Activated CD4-positive, alpha-beta T cell treated with anti-CD3 and anti-CD28 coated beads, Interleukin-2, amount 50 U/mL, for 1 hour (primary cell): Measurements from ENCODE around the gene C19orf44.

ENCODE experiments used
- DNase-seq: peaks from one replicate; pipeline ENCODE4 v3.0.0-alpha.2; 2020

The C19orf44 gene

DNA sequence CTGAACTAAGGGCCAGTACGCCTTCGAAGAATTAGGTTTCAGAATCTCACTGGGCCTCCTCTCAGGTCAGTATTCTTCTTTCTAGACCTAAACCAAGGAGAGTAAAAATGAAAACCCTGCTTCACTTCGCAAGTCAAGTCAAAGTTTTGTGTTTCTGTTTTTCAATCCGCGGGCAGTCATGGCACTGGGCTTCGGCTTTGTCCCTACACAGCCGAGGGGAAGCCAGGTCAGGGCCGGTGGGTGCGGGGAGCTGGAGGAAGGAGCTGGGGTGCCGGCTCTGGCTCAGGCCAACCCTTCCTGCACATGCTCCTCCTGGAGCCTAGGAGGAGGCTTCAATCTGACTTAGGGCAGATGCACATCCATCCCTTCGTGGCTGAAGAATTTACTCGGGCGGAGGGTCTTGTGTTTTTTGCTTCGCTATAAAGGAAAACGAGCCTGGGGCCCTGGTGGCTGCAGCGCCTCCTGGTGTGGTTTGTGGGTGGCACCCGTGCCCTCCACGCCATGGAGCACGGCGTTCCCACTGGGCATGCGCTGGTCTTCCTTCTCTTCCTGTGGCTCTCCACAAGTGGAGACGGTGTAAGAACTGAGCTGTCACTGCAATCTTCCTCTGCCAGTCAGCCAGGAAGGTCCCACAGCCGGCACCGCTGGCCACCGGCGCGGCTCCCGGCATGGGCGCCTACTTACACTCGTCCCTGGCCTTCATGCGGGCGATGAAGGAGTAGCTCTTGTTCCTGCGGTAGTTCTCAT is 22.5 kb downstream of the C19orf44 start:
- no peak for DNase-seq

DNA sequence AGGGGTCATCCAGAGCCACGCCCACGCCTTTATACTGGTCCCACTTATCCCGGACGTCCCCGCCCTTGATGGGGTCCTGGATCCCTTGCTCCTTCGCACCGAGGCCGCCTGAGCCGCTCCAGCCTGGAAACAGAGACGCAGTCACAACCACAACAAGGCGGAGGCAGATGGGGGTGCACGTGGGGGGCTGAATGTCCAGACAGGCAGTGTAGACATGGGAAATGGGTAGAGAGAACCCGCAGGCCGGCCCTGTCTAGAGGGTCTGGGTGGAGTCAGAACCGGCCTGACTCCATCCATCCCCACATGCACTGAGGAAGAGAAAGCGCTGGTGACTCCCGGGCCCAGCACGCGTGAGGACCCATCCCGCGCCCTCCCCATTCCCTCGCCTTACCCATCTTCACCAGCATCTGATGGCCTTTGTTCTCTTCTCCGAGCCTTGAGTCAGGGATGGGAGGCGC is 23.1 kb downstream of the C19orf44 start:
- DNase-seq = no peak

DNA sequence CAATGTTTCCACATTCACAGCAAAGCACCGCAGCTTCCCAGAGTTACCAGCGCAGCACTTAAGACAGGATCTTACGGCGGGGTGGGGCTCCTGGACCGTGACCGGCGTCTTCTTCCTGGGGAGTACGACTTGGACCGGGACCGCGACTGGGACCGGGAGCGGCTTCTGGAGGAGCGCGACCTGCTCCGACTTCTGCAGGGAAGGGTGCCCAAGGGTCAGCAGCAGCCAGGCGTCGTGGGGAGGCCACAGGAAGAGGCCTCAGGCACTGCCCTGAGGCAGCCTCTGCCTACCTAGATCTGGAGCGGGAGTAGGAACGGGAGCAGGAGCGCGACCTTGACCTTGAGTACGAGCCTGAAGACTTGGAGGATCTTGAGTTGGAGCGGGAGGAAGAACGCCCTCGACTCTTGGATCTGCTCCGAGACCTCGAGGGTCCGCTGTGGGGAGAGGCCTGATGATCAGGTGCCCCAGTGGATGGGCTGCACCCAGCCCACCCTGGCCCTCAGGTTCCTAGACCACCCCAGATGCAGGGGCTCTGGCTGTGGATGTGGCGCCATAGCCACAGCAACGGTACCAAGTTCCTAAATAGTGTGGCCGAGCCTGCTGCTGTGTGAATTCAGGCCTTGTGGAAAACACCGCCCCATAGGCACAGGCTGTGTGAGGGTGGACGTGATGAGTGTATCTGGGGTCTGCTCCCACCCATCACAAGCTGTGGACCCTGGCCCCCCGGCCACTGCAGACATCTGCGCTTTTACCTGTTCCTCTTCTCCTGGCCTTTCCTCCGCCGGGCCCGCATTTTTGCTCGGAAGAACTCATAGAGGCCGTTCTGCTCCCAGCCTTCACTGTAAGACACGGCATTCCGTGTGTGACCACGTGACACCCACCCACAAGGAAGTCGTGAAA is 24.1 kb downstream of the C19orf44 start:
- no peak for DNase-seq

DNA sequence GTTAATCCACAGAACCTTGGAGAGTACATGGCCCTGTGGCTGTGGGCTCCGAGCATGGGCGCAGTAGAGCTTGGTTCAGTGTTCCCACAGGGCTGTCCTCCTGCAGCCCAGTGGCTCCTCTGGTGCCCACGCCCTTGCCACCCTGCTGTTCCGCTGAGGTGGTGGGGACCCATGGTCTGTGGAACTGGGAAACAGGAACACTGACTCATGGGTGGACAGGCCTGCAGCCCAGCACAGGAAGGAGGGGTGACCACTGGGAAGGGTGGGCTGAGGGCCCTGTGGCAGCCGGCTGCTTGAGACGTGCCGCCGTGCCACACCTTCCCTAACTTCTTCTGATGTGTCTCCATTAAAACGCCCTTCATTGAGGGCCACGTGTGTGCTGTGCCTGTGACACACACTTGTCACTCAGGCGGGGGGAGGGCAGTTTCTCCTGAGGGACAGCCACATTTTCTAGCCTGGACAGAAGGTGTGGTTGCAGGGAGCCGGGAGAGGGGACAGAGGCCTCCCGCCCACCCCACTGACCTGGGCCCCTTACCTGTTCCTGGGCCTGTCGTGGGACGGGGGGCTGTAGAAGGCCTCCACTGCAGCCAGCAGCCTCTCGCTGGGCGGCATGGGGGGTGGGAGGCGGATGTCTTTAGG is 24.9 kb downstream of the C19orf44 start:
- no peak for DNase-seq

DNA sequence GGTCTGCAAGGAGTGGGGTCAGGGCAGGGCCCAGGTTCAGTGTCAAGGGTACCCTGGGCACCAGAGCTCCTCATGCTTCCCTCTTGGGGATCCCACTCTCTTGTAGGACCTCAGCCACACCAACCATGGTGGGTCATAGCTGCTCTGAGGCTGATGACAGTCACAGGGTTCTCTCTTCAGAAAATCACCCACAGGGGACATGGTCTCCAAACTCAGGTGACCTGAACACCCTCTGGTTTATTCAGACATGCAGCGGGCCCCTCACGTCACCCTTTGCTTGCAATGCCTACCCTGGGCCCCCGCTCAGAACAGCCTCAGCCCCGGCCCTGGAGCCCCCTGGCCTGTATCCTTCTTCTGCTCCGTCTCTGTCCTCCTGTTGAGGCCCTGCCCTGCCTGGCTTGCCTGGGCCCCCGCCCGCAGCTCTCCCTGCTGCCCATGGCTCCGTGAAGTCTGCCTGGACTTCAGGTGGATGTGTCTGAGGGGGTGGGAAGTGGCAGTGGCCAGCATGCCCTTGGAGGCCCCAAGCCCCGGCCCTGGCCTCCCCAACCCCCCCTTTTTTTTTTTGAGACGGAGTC is 25.6 kb downstream of the C19orf44 start:
- no peak for DNase-seq

DNA sequence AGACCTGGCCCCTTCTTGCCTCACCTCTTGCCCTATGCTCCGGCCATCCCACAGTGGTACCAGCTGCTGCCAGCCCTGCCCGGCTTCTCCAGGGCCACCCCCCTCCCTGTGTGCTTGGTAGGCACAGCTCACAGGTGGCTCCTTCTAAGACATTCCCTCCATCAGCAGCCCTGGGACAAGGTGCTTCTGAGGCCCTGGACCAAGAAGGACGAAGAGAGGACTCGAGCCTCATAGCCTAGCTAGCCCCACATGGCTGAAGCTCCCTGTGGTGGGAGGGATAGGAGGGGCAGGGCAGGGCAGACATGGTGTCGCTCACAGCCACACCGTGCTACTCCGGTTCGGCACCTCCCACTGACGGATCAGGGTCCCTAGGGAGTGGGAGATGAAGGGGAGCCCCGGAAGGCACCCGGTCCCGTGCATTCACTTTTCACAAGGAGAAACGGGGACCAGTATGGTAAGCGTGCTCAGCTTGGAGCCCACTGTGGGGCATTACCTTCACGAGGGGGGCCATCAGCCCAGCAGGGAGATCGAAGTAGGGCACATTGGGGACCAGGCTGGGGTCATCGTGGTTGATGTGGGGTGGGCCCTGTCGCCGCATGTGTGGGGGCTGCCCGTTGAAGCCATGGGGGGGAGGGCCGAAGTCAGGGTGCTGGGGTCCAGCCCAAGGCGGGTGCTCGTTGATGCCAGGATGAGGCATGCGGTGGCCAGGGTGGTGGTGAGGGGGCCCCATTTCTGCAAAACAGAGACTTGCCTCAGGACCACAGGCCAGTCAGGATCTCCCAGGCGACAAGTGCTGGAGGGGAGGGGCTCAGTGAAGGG is 26.6 kb downstream of the C19orf44 start:
- no peak for DNase-seq

DNA sequence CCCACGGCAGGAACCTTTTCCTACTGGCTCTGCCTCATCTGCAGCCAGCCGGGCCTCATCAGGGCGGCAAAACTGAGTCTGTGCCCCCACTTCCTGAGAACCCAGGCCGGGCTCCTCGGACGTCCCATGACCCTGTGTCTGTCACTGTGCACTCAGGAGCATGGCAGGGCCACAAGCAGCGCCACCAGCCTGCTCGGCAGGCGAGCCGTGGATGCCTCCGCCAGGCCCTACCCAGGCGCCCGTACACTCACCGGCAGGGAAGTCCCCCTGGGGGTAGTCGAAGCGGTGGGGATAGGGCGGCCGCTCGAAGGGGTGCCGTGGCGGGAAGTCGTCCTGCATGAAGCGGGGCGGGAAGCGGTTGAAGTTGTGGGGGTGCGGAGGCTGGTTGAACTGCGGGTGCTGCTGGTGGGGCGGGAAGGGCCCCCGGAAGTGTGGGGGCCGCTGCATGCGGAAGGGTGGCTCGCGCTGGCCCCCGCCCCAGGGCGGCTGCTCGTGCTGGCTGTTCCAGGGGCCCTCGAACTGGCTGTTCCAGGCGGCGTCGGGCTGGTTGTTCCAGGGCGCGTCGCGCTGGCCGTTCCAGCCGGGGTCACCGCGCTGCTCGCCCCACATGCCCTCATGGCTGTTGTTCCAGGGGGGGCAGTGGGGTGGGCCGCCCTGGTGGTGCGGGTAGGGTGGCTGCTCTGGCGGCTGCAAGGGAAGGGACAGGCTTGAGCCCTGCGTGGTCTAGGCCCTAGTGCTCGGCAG is 29.0 kb downstream of the C19orf44 start:
- no peak for DNase-seq

DNA sequence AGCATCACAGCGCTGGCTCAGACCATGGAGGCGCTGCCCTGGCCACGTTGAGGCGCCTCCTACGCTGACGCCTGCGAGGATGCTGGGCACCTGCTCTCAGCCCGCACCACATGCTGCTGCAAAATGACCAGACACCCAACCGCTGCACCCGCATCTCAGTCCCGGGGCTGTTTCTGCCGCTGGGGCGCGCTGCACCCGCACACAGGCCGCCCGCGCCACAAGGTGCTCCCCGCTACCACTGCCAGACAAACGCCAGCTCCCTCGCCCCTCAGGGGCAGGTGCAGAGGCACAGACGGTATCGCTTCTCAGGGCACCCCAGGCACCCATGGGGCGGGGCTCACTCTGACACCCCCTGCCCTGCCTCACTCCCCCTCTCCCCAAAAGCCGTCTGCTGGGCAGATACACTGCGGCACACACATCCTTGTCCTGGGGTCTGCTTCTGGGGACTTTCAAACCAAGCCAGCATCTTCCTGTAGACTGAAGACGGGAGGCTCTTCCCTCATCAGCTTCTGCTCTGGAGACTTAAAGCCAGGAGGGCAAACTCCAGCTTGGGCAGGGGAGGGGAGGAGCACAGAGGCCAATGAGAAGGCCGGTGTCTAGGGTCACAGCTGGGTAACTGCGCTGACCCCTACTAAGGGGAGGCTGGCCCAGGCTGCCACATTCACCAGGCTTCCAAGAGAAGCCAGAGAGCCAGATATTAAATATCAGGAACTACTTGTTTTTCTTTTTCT is 29.7 kb downstream of the C19orf44 start:
- DNase-seq = no peak

DNA sequence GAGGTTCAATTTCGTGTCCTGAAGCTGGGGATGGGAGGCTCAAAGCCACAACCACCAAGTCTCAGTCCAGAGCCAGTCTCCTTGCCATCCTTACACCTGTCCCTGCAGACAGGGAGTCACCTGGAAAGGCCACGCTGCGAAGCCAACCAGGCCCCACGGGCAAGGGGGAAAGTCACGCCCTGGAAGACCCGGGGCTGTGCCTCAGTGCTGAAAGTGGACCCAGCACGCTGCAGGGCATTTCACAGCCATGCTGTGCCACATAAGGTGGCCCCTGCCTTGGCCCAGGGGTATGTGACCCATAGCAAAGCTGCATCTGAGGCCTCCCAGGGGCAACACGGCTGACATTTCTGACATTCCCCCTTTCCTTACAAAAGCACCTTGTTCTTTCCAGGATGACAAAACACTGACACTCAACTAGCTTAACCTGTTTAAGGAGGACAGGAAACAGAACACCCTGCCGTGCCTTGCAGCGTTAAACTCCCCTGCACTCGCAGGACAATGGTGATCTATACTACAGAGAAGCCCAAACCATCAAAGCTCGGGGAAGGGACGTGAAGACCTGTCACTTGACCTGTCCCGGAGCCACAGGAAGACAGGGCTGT is 31.2 kb downstream of the C19orf44 start:
- DNase-seq = no peak

DNA sequence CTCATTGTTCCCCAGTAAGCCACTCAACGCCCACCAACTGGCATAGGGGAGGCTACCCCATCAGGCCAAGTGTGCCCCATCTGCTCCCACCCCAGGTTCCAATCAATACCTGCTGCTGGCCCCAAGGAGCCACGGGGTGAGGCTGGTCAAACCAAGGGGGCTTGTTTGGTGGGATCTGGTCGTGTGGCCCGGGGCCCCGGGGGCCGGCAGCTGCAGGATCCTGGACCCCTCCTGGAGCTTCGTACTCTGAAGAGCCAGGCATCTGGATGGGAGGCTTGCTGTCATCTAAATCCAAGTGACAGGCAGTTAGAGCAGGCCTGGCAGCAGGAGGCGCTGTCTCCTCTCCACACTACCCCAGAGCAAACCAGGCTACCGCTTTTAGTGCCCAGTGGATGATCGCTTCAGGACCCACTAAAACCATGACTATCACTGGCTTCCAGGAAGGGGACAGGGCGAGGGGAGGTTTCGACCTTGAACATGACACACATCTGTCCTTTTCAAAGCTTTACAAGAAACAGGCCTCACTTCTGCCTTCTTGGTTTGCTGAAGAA is 31.9 kb downstream of the C19orf44 start:
- peak; percentile 51 for DNase-seq

DNA sequence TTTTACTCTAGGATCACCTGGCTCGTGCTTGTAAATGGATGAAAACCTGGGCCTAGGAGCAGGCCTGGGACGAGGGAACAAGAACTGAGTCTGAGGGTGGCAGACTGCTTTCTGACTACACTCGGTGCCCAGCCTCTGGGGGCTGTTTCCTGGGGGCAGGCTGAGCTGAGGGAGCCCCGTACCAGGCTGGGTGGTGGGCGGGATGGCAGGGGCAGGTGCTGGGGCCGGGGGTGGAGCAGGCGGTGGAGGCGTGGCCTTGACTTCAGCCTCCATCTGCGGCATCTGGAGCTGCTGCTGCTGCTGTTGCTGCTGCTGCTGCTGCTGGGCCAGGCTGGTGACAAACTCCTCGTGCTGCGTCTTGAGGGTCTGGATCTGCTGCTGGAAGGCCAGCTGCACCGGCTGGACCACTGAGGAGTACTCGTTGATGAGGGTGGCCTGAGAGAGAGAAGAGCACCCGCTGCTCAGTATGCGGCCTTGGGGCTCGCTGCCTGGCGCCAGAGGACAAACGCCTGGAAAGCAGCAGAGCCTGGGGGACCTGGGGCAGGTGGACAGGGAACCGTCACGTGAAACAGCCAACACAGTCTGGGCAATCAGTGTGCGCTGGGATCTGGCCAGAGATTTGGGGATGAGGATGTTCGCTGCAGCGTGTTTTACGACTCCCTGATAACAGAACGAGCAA is 33.4 kb downstream of the C19orf44 start:
- DNase-seq = no peak

DNA sequence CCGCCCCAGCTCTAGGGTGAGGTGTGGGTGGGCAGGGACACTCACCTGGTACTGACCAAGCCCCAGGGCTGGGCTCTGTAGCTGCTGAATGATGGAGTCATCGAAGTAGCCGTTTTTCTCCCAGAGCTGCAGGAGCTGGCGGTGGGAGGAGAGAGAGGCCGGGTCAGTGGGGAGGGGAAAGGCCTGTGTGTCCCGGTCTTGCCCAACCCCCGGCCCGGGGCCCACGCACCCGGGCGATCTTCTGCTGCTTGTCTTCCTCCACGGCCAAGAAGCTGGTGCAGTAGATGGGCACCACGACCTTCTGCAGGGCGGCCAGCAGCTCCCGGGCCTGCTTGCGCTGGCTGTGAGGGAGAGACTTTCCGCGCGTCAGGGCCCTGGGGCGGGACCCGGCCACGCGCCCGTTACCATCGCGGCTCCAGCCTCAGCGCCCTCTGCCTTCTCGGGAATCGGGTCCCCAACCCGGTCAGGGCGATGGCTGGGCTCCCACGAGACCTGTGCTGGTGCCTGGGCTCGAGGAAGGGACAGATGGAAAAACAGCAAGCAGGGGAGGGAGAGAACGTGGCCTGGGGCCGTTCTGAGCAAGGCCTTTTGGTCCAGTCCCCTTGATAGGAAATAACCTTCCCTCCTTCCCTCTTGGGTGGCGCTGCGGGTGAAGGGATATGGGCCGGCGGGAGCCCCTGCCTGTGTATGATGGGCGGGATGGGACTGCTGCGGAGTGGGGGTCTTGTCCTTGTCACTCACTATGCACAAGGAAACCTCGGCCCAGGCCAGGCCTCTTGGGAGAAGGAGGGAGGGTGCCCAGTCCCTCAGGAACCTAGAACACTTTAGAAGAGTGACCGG is 34.6 kb downstream of the C19orf44 start:
- no peak for DNase-seq

DNA sequence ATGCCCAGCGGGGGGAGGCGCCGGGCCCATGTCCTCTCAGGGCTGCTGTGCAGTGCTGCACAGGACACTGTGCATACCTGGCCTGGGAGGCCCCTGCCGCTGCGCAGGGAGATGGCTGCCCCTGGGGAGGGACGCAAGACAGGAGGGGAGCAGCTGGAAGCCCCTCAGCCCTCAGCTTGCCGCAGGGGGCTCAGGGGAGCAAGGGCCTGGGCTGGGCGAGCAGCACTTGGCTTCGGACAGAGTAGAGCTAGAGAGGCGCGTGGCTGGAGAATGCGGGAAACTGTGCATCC is 35.1 kb downstream of the C19orf44 start:
- DNase-seq = no peak

DNA sequence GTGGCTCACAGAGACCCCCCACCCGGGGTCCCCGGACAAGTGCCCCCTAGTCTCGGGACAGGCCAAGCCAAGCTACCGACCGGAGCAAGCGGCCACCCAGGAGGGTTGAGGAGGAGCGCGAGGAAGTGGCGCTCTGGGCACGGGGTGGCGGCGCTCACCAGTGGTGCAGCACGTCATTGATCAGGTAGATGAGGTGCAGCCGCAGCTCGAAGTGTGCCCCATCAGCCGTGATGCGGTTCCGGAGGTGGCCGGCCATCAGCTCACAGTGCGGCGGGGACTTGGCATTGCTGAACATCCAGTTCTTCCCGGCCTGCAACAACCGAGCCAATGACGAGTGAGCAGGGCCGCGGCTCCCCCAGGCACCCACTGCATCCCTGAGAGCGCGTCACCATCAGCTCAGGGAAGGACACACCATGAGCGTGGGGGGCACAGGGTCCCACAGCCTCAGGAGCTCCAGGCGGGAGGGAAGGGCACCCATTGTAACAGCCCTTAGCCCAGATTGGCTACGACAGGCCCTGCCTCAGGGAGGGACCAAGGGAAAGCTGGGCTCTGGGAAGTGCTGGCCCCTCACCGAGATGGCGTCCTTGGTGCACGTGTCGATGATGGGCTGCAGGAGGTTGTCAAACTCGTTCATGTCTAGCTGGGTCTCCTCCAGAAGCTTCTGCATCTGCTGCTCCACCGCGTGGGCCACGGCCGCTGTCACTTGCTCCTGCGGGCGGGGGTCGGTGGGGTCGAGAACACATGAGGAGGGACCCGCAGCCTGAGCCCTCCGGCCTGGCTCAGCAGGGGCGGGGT is 36.4 kb downstream of the C19orf44 start:
- DNase-seq = no peak

DNA sequence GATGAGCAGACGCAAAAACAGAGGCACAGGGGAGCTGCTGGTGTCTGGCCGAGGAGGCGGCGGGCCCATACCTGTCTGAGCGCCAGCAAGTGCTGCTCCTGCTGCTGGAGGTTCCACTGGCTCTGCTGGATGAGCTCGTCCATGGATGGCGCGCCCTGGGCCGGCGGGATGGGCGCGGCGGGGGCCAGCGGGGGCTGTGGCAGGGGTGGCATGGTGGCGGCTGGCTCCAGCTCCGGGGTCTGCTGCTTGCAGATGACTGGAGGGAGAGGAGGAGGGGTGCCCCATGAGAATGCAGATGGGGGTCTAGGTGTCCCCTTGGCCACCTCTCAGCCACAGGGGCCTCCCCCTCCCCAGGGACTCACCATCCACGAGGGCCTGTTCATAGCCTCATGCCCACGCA is 39.2 kb downstream of the C19orf44 start:
- DNase-seq = no peak

DNA sequence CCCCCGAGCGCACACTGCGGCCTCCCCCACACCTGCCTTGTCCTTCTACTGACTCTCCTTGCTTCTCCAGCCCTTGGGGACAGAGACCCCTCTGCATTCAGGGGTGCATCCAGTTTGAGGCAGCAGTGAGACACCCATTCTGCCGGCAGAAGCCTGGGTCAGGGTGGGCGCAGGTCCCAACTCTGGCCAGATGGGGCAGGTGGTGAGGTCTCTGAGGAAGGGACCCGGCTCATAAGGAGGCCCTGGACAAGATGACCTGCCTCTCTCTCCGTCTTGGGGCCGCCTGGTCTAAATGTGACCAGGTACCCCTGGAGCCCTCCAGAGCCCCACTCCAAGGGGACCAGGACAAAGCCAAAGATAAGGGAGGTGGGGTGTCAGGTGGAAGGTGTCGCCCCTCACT is 39.9 kb downstream of the C19orf44 start:
- DNase-seq = no peak

DNA sequence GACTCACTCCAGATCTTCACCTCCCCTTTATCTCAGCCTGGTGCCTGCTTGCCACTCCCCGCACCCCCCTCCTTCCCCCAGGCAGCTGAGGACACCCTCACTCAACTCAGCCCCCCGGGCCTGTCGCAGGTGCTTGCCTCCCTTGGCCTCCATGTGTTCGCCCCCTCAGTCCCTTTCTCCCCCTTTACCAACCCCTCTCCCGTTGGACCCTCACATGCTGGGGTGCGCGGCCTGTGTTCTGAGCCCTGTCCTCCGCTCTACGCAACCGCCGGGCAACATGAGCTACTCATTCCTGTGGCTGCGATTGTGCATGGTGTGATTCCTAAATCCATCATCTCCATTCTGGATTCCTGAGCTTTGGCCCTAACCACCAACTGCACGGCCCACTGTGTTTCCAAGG is 40.9 kb downstream of the C19orf44 start:
- no peak for DNase-seq

DNA sequence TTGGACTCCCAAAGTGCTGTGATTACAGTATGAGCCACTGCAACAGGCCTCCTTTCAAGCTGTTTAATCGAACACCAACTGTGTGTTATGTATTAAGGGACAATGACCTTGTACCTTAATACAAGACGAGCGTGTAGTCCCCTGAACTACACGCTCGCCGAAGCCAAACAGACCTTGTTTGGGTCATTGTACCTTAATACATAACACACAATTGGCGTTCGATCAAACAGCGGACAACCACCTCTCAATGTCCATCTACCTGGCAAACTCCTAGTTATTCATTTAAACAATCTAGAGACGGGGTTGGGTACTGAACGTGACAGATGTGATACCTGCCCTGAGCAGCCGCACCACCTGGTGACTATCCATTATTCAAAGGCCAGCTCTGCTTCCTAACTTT is 44.8 kb downstream of the C19orf44 start:
- no peak for DNase-seq
